Thyroid gland (tissue), 4 donors: ENCODE measurements around the gene ADSS1.

Source experiments
- CTCF ChIP-seq, 6 experiments: fragments of 200-600 bp in 3 of 6; fragments of 450-650 bp in 3 of 6; sonication (generic) in 3 of 6; IDR thresholded peaks; one replicate each; pipeline ENCODE4 v1.5.1; 2016 to 2019; ENCODE audit warnings: antibody characterized with exemption in 6 of 6, mild to moderate bottlenecking in 2 of 6, inconsistent platforms in 1 of 6, moderate library complexity in 1 of 6
- POLR2A ChIP-seq, 2 donors: fragments of 450-650 bp; IDR thresholded peaks; one replicate each; pipeline ENCODE4 v1.6.1; 2017; ENCODE audit warnings: antibody characterized with exemption in 2 of 2, mild to moderate bottlenecking in 2 of 2, moderate library complexity in 1 of 2

DNA sequence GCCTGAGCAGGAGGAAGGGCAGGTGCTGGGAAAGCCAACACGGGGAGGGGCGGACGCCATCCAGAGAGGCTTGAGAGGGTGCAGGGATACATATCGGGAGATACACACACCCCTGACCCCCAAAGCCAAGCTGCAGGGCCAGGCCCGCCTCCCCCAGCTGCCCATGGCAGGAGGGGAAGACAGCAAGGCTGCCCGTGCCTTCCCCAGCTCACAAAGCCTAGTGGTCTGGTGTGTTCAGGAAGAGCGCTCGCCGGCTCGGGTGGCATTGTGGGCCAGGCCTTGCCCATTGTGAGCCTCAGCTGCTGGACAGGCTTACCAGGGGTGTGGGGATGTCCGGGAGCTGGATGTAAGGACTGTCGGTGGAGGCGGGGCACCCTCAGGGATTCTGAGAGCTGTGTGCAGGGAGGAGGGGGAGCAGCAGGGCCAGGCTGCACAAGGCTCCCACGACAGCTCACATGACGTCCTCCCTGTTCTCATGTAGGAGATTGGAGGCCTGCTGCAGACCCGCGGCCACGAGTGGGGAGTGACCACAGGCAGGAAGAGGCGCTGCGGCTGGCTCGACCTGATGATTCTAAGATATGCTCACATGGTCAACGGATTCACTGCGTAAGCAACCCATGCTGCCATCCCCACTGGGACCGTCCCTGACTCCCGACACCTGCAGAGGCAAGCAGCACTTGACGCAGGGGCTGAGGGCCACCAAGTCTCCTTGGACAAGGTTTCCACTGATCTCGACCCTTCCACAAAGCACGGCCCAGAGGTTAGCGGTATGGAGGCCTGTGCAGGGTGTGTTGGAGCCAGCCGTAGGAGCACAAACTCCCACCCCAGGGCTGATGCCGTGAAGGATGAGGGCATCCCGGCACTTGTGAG lies 18.8 kb downstream of the ADSS1 start:
- TF ChIP-seq CTCF (IDR thresholded peaks at IDR 0.05), result no peak
- TF ChIP-seq POLR2A (IDR thresholded peaks at IDR 0.05), result no peak
